GM18868 (cell line): ENCODE measurements around the gene TRIM28.

Experiments
- ATAC-seq: cut with Tn5 transposase; IDR thresholded peaks from one replicate; pipeline ENCODE4 v1.9.1; 2021; ENCODE audit warnings: mild to moderate bottlenecking, moderate library complexity; ENCODE audit not compliant: unreplicated experiment

The TRIM28 gene

DNA sequence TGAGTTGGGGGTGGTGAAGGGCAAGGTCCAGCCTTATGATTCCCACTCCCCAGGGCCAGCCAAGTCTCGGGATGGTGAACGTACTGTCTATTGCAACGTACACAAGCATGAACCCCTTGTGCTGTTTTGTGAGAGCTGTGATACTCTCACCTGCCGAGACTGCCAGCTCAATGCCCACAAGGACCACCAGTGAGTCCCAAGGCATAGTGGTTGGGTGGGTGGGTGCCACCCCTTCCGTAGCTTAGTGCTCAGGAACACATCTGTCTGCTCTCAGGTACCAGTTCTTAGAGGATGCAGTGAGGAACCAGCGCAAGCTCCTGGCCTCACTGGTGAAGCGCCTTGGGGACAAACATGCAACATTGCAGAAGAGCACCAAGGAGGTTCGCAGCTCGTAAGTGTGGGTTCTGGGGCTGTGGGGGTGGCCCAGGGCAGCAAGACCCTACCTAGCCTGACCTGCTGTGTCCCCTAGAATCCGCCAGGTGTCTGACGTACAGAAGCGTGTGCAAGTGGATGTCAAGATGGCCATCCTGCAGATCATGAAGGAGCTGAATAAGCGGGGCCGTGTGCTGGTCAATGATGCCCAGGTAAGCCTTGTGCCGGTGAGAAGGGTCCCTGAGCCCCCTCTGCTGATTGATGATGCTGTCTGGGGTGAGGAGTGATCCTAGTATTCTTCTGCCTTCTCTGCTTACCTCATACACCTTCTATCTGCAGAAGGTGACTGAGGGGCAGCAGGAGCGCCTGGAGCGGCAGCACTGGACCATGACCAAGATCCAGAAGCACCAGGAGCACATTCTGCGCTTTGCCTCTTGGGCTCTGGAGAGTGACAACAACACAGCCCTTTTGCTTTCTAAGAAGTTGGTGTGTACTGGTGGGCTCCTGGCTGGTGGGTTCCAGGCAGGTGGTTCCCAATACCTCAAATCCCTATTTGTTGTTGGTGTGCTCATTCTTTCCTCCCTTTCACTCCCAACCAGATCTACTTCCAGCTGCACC lies 3.8 kb downstream of the TRIM28 start:
- no peak for ATAC-seq

DNA sequence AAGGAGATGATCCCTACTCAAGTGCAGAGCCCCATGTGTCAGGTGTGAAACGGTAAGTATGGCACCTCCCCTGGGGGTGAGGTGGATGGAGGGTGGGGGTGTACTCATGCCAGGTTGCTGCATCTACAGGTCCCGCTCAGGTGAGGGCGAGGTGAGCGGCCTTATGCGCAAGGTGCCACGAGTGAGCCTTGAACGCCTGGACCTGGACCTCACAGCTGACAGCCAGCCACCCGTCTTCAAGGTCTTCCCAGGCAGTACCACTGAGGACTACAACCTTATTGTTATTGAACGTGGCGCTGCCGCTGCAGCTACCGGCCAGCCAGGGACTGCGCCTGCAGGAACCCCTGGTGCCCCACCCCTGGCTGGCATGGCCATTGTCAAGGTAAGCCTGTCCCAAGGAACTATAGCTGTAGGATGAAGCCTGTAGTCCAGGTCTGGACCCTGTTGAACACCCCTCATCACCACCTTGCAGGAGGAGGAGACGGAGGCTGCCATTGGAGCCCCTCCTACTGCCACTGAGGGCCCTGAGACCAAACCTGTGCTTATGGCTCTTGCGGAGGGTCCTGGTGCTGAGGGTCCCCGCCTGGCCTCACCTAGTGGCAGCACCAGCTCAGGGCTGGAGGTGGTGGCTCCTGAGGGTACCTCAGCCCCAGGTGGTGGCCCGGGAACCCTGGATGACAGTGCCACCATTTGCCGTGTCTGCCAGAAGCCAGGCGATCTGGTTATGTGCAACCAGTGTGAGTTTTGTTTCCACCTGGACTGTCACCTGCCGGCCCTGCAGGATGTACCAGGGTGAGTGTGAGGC lies 5.2 kb downstream of the TRIM28 start:
- ATAC-seq: no peak

DNA sequence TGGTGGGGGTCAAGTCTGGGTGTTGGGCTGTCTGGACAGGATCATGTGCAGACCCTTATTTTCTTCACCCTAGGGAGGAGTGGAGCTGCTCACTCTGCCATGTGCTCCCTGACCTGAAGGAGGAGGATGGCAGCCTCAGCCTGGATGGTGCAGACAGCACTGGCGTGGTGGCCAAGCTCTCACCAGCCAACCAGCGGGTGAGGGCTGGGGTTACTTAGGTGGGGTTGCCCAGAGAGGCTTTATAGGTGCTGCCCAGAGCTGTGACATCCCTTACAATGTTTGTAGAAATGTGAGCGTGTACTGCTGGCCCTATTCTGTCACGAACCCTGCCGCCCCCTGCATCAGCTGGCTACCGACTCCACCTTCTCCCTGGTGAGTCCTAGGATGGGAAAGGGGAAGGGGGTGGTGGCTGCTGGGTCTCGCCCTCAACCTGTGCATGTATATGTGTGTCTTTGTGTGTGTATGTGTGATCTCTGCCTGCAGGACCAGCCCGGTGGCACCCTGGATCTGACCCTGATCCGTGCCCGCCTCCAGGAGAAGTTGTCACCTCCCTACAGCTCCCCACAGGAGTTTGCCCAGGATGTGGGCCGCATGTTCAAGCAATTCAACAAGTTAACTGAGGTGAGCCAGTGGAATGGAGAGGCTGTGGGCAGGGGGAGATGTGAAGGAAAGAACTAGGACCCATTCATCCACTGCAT lies 5.9 kb downstream of the TRIM28 start:
- no peak for ATAC-seq

GRCh38 chr19:58550362-58551122 lies 6.7 kb downstream of the TRIM28 start:
- no peak for ATAC-seq

DNA sequence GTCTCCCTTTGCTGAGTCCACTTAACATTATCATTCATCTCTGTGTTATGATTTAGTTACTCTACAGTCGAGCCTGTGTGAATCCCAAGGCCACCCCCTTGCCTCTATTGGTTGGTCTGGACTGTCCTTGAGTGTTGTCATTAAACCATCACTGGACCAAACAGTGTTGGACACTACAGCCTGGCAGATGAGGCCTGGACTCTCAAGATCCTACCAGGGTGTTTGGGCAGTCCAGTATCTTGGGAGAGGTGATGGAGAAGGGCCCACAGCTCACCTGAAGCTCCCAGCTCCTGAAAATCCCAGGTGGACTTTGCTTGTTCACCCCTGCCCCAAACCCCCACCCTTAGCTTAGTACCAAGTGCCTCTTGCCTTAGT lies 7.2 kb downstream of the TRIM28 start:
- ATAC-seq: no peak

DNA sequence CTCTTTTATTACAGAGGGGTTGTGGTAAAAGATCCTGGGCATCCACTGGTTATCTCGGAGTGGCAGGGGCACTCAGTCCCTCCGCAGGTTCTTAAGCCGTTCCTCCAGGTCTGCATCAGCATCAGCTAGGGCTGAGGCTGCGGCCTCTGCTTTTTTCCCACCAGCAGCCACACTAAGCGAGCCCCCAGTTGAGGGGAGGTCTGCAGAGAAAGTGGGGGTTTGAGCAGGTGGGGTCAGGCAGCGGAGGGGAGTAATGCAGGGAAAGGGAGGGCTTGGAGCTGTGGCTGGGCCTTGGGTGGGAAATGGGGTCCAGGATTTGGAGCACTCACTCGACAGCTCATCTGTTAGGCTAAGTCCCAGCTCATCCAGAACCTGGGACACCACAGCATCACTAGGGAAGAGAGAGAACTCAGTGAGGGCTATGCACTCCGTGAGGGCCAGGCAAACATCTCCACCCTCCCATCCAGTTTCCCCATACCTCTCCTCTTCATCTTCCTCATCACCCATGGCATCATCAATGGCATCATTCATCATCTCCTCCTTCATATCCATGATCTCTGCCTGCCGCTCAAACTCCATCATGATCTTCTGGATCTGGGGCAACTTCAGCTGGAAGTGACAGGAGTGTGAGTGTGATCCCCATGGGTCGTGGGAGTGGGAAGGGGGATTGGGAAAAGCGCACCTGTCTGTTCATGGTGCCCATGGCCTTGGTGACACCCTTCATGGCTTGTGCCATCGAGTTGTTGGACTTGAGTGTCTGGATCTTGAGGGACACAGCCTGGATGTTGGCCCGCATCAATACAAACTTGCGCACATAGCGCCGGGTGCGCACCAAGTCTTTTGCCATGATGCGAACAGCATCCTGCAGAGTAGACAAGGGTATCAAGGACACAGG lies 8.0 kb downstream of the TRIM28 start:
- no peak for ATAC-seq

GRCh38 chr19:58552655-58553054 lies 8.8 kb downstream of the TRIM28 start:
- ATAC-seq: no peak

GRCh38 chr19:58553799-58554493 lies 10.1 kb downstream of the TRIM28 start:
- no peak for ATAC-seq

DNA sequence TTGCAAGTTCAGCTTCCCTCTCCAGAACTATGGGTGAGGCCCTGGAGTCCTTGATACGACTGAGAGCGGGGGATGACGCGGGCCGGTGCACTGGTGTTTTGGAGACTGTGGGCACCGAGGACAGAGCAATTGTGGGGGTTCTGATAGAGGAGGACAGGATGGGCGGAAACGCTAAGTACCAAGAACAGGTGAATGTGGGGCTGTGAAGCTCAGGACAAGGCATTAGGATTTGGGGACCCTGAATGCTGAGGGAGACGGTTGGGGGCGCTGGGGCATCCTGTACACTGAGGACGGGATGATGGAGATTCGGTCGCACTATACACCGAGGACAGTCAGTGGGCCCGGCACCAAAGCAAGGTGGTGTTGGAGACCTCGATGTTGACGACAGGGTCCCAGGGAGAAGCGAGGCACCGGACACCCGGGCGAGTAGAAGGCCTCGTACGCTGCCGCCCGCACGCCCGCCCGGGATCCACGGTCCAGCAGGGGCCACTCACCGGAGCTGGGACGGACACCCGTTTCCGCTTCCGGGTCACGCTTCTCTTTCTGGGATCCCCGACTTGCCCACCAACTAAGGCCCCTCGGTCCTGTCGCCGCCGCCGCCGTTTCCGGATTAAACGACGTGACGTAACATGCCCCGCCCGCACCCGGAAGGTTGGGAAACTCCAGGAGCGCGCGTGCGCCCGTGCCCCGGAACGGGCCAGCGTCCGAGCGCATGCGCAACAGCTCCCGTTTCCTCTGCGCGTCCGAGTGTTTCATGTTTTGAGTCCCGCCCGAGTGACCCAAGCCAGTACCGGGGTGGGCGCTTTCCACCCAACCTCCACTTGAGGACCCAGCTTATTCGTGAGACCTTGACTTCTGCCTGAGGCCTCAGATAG lies 10.9 kb downstream of the TRIM28 start, which contains the start of gene CHMP2A:
CHMP2A (minus strand) TSS at position 612 of the 875 bp plus-strand sequence. CDS start 893 bp downstream, outside the sequence.
- ATAC-seq: no peak

- no peak for ATAC-seq
Measured at GRCh38 chr19:58555369-58555885, 11.6 kb downstream of the TRIM28 start.

- no peak for ATAC-seq
Measured at GRCh38 chr19:58555920-58556621, 12.2 kb downstream of the TRIM28 start.

- ATAC-seq: no peak
Measured at GRCh38 chr19:58556622-58557220, 12.9 kb downstream of the TRIM28 start.

GRCh38 chr19:58557221-58558065 lies 13.6 kb downstream of the TRIM28 start:
- ATAC-seq: no peak

GRCh38 chr19:58558066-58558622 lies 14.3 kb downstream of the TRIM28 start, which contains the start of gene UBE2M:
UBE2M (minus strand) TSS chr19:58558611; CDS start chr19:58558381, 230 bp downstream.
- ATAC-seq: no peak

- peak; percentile 58 for ATAC-seq
Measured at GRCh38 chr19:58558623-58559274, 14.9 kb downstream of the TRIM28 start.
